HCT116 (cell line): ENCODE results near the gene CFAP97. TPM values are rescaled to one million over a fixed set of nuclear protein-coding genes. Genes with fewer than 3 reads are reported as not detected.
A peak's percentile ranks its signal among the peaks of the same experiment; 100 is the strongest.

Experiments used
- ATAC-seq: fragments of 200-7000 bp; cut with Tn5 transposase; 2 replicates; pipeline ENCODE4 v1.9.1; 2020; ENCODE audit warnings: mild to moderate bottlenecking, moderate library complexity
- BruUV-seq: library from RNA; stranded (reverse); fragments of 400-500 nt; replicated peaks from 2 replicates; lab custom pipeline; 2021; lab: Mats Ljungman, UMichigan
- CTCF ChIA-PET: fragments of 300-600 bp; sonication (Branson Sonifier 250); formaldehyde crosslinking; loops from one replicate; lab custom pipeline; 2021; ENCODE audit warnings: antibody characterized with exemption; lab: Charles Lee
- POLR2A ChIA-PET: fragments of 300-600, 350-600 bp; sonication (Branson Sonifier 250); formaldehyde crosslinking; loops from one replicate; lab custom pipeline; 2021; ENCODE audit warnings: antibody characterized with exemption; lab: Charles Lee
- RAD21 ChIA-PET, 2 experiments: fragments of 300-600 bp; sonication (Branson Sonifier 250); formaldehyde crosslinking; loops; one replicate each; lab custom pipeline; 2023; ENCODE audit warnings: low total read pairs in 2 of 2; ENCODE audit not compliant: uncharacterized antibody in 2 of 2, unreplicated experiment in 2 of 2, low non-redundant PET in 1 of 2; lab: Charles Lee
- DNase-seq: peaks from one replicate; pipeline ENCODE4 v3.0.0-alpha.2; 2010; ENCODE audit warnings: low read depth, low spot score
- H2AFZ ChIP-seq: fragments of 200-600 bp; shearing (Covaris generic), sonication (generic); 2 replicates; pipeline ENCODE4 v1.6.1; 2017; ENCODE audit warnings: low read depth, mixed run types, mixed read lengths, antibody characterized with exemption, low read length; ENCODE audit not compliant: poor library complexity, severe bottlenecking
- H3K27ac ChIP-seq: 2 replicates; pipeline ENCODE4 v1.5.1; 2012; ENCODE audit warnings: low read depth, low read length
- H3K27me3 ChIP-seq: fragments of 200-600 bp; sonication (generic); 2 replicates; pipeline ENCODE4 v1.6.1; 2016; ENCODE audit warnings: mixed run types, low read length, mixed read lengths; ENCODE audit not compliant: insufficient read depth
- H3K36me3 ChIP-seq, 2 experiments: fragments of 200-500 bp in 1 of 2; fragments of 200-600 bp in 1 of 2; sonication (Bioruptor generic) in 1 of 2; sonication (generic) in 1 of 2; 2 replicates each; pipeline versions ENCODE4 v1.5.1 to v1.6.1; 2014 to 2016; ENCODE audit warnings: low read length in 2 of 2, inconsistent platforms in 1 of 2, mixed read lengths in 1 of 2, mixed run types in 1 of 2; ENCODE audit not compliant: insufficient read depth in 2 of 2, control insufficient read depth in 1 of 2
- H3K4me1 ChIP-seq, 2 experiments: fragments of 200-600 bp in 1 of 2; sonication (generic) in 1 of 2; 2 replicates each; pipeline versions ENCODE4 v1.5.1 to v1.6.1; 2012 to 2017; ENCODE audit warnings: low read length in 2 of 2, inconsistent platforms in 1 of 2, mild to moderate bottlenecking in 1 of 2, mixed read lengths in 1 of 2, mixed run types in 1 of 2, moderate library complexity in 1 of 2; ENCODE audit not compliant: insufficient read depth in 2 of 2, control insufficient read depth in 1 of 2
- H3K4me2 ChIP-seq: fragments of 200-600 bp; sonication (generic); 2 replicates; pipeline ENCODE4 v1.6.1; 2017; ENCODE audit warnings: mixed run types, low read length, mixed read lengths
- H3K4me3 ChIP-seq, 2 experiments: fragments of 200-600 bp in 1 of 2; sonication (generic) in 1 of 2; replicated peaks in 1 of 2; 2 replicates each; pipeline ENCODE4 v1.5.1; 2011 to 2016; ENCODE audit warnings: low read length in 2 of 2, control low read depth in 1 of 2, low read depth in 1 of 2, mild to moderate bottlenecking in 1 of 2, mixed read lengths in 1 of 2, mixed run types in 1 of 2
- H3K79me2 ChIP-seq: fragments of 200-600 bp; sonication (generic); 2 replicates; pipeline ENCODE4 v1.6.1; 2017; ENCODE audit warnings: mild to moderate bottlenecking, mixed run types, low read length, moderate library complexity, mixed read lengths; ENCODE audit not compliant: insufficient read depth
- H3K9ac ChIP-seq: fragments of 200-600 bp; sonication (generic); 2 replicates; pipeline ENCODE4 v1.6.1; 2016; ENCODE audit warnings: low read length, mixed read lengths
- H3K9me2 ChIP-seq: fragments of 200-600 bp; sonication (generic), shearing (Covaris generic); 2 replicates; pipeline ENCODE4 v1.6.1; 2017; ENCODE audit warnings: mixed run types, mild to moderate bottlenecking, moderate library complexity; ENCODE audit not compliant: insufficient read depth
- H3K9me3 ChIP-seq, 2 experiments: fragments of 200-500 bp in 1 of 2; fragments of 200-600 bp in 1 of 2; sonication (Bioruptor generic) in 1 of 2; sonication (generic) in 1 of 2; 2 replicates each; pipeline ENCODE4 v1.6.1; 2014 to 2017; ENCODE audit warnings: low read length in 2 of 2, mixed read lengths in 2 of 2, inconsistent platforms in 1 of 2, low read depth in 1 of 2, mild to moderate bottlenecking in 1 of 2, mixed run types in 1 of 2, moderate library complexity in 1 of 2; ENCODE audit not compliant: control insufficient read depth in 1 of 2, insufficient read depth in 1 of 2
- H4K20me1 ChIP-seq: fragments of 200-600 bp; sonication (generic), shearing (Covaris generic); 2 replicates; pipeline ENCODE4 v1.6.1; 2017; ENCODE audit warnings: mixed run types, mild to moderate bottlenecking, moderate library complexity; ENCODE audit not compliant: insufficient read depth
- ATF3 ChIP-seq: IDR thresholded peaks from 2 replicates; pipeline ENCODE4 v1.6.1; 2012
- CBX3 ChIP-seq: IDR thresholded peaks from 2 replicates; pipeline ENCODE4 v1.6.1; 2012; ENCODE audit warnings: low read depth
- CEBPB ChIP-seq: IDR thresholded peaks from 2 replicates; pipeline ENCODE4 v1.6.1; 2012; ENCODE audit warnings: low read depth
- EGR1 ChIP-seq: IDR thresholded peaks from 2 replicates; pipeline ENCODE4 v1.6.1; 2012; ENCODE audit warnings: low read depth
- ELF1 ChIP-seq: IDR thresholded peaks from 2 replicates; pipeline ENCODE4 v1.6.1; 2012; ENCODE audit warnings: low read depth, borderline replicate concordance
- EZH2 ChIP-seq: fragments of 200-600 bp; sonication (generic); IDR thresholded peaks from 2 replicates; pipeline ENCODE4 v1.6.1; 2017; ENCODE audit warnings: antibody characterized with exemption, mixed run types
- EZH2phosphoT487 ChIP-seq: fragments of 200-600 bp; IDR thresholded peaks from 2 replicates; pipeline ENCODE4 v1.6.1; 2018; ENCODE audit warnings: antibody characterized with exemption, borderline replicate concordance
- FOSL1 ChIP-seq: IDR thresholded peaks from 2 replicates; pipeline ENCODE4 v1.6.1; 2012; ENCODE audit warnings: low read depth
- JUND ChIP-seq: IDR thresholded peaks from 2 replicates; pipeline ENCODE4 v1.6.1; 2012
- MAX ChIP-seq: IDR thresholded peaks from 2 replicates; pipeline ENCODE4 v1.6.1; 2012
- POLR2A ChIP-seq: IDR thresholded peaks from 2 replicates; pipeline ENCODE4 v1.7.0; 2011; ENCODE audit warnings: borderline replicate concordance; ENCODE audit not compliant: insufficient read depth, insufficient read length; ENCODE audit errors: extremely low read depth
- RAD21 ChIP-seq: IDR thresholded peaks from 2 replicates; pipeline ENCODE4 v1.6.1; 2012; ENCODE audit warnings: low read depth, mild to moderate bottlenecking
- REST ChIP-seq: IDR thresholded peaks from 2 replicates; pipeline ENCODE4 v1.6.1; 2012; ENCODE audit warnings: low read depth
- SIN3A ChIP-seq: IDR thresholded peaks from 2 replicates; pipeline ENCODE4 v1.6.1; 2012; ENCODE audit warnings: low read depth
- SP1 ChIP-seq: IDR thresholded peaks from 2 replicates; pipeline ENCODE4 v1.6.1; 2012; ENCODE audit warnings: low read depth
- TCF7L2 ChIP-seq: IDR thresholded peaks from 2 replicates; pipeline ENCODE4 v1.7.0; 2011; ENCODE audit warnings: borderline replicate concordance, inconsistent platforms; ENCODE audit not compliant: insufficient read depth, insufficient read length; ENCODE audit errors: extremely low read depth
- YY1 ChIP-seq: IDR thresholded peaks from 2 replicates; pipeline ENCODE4 v1.6.1; 2011; ENCODE audit warnings: low read length, low read depth, moderate library complexity, mild to moderate bottlenecking; ENCODE audit not compliant: insufficient replicate concordance; ENCODE audit errors: extremely low read depth
- ZBTB33 ChIP-seq: IDR thresholded peaks from 2 replicates; pipeline ENCODE4 v1.6.1; 2011; ENCODE audit warnings: mild to moderate bottlenecking, low read length, moderate library complexity; ENCODE audit not compliant: insufficient replicate concordance; ENCODE audit errors: extremely low read depth
- ZFX ChIP-seq: fragments of 450-650 bp; IDR thresholded peaks from 2 replicates; pipeline ENCODE4 v1.6.1; 2017
- ZNF274 ChIP-seq: fragments of 200-500 bp; sonication (Bioruptor generic); IDR thresholded peaks from 2 replicates; pipeline ENCODE4 v1.6.1; 2014; ENCODE audit warnings: mild to moderate bottlenecking, low read depth, low read length, inconsistent platforms
- intact Hi-C: fragments of 100-400 bp; cut with micrococcal nuclease; formaldehyde crosslinking; loops from 2 replicates; pipeline ENCODE4 v1.10.0; 2022
- total RNA-seq: library from RNA; stranded (reverse); gene quantifications from one replicate; pipeline ENCODE4 v1.2.1, GENCODE V29; 2021; ENCODE audit not compliant: unreplicated experiment

The CFAP97 gene
- total RNA-seq, 1 experiment from 2014 or later = 57.7 TPM

GRCh38 chr4:185142912-185143600, 60.7 kb downstream of the CFAP97 start, which contains the start of gene SLC25A4 (continued):
- TF ChIP-seq YY1 = peak; percentile 72
- TF ChIP-seq SP1 = peak; percentile 59
- peak; percentile 78 for TF ChIP-seq ZFX
- peak; percentile 86 for TF ChIP-seq EGR1
- TF ChIP-seq MAX = peak; percentile 40

GRCh38 chr4:185142564-185142911, 61.3 kb downstream of the CFAP97 start:
- intact Hi-C loops = no loop called here
- Histone ChIP-seq H3K27ac (peak overlapping the region; percentile 42; the same call in 1 of the 2 replicates), H3K4me1 (peaks cover 4 to 15% of the 10 kb centered on the region in 2 experiments; a peak in 3 of 4 replicates), H4K20me1 (no peaks in the 10 kb centered on the region), H3K9ac (no peak overlapping the region), H2AFZ (peak overlapping the region; percentile 22), H3K4me2 (peak overlapping the region; percentile 77), H3K9me2 (no peaks in the 10 kb centered on the region), H3K36me3 (no peaks in the 10 kb centered on the region), H3K9me3 (no peaks in the 10 kb centered on the region), H3K79me2 (no peaks in the 10 kb centered on the region), H3K4me3 (peak overlapping the region; percentile 19 to 70; a peak in 3 of 4 replicates), H3K27me3 (no peaks in the 10 kb centered on the region)
- TF ChIP-seq ZNF274 (no peak), EZH2 (no peak), ATF3 (no peak), EZH2phosphoT487 (no peak), CBX3 (no peak), TCF7L2 (no peak), ELF1 (no peak), EGR1 (no peak), SP1 (no peak), REST (no peak), SIN3A (no peak), MAX (no peak), JUND (no peak), ZBTB33 (no peak), FOSL1 (no peak), CEBPB (no peak), RAD21 (no peak), POLR2A (no peak)
- RAD21 ChIA-PET = interaction anchor here in 1 of 2 experiments (1.1 kb wide), 1 partner anchor 163 kb away, joined by 3 read pairs; no protein-coding TSS in a partner anchor
- ATAC-seq (no peak), DNase-seq (no peak)
- CTCF ChIA-PET = interaction anchor here (0.9 to 1.9 kb wide), 6 partner anchors 8 to 137 kb away, joined by 3 to 14 read pairs (median 4); no protein-coding TSS in a partner anchor
- POLR2A ChIA-PET = interaction anchor here (0.8 to 2.5 kb wide), 5 partner anchors 8 to 142 kb away, joined by 3 to 11 read pairs (median 4); no protein-coding TSS in a partner anchor
- BruUV-seq = no TSS peak
